ENCODE measurements around the gene RXFP4. TPM values are rescaled to one million over a fixed set of nuclear protein-coding genes. Genes with fewer than 3 reads are reported as not detected.

RXFP4 gene
- polyA plus RNA-seq, 1 donor (not counting 4 experiments of a cell fraction or from before 2014, with no cell fraction given): not detected

DNA sequence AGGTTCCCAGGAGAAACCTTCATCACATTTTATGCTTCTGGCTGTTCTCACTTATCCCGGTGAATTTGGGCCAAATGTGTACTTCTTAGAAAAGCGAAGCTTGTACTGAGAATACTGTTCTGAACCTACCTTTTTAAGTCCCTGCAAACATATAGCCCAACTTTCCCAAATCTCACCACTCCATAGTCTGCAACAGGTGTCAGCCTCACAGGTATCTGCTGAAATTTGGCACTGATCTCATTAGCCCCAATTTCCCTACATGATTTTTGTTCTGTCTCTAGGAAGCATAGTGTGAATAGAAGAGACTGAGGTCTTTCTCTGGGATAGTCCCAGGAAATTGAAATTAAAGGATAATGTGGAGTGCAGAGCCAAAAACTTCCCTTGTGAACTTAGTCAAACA lies 41.8 kb upstream of the RXFP4 start:
- H3K9me3 ChIP-seq (ENCODE audit: control insufficient read depth, low read depth, low read length): no peaks in the 10 kb centered on the region
- H3K27me3 ChIP-seq (ENCODE audit: control insufficient read depth, extremely low read depth, insufficient read depth, low read length): no peaks in the 10 kb centered on the region
- dilution Hi-C loops (cut with MboI; ENCODE audit: extremely low pct_ligation_motif_present, low sequenced_read_pairs): no loop called here
- no peak for DNase-seq (ENCODE audit: low read depth, low spot score)
- TF ChIP-seq EZH2 (IDR thresholded peaks at IDR 0.05; ENCODE audit: low read length) (no peak), CTCF (optimal IDR thresholded peaks at IDR 0.05 in 1 of 3, IDR thresholded peaks at IDR 0.05 in 1 of 3, conservative IDR thresholded peaks at IDR 0.05 in 1 of 3; ENCODE audit: extremely low read depth in 1 of 3, insufficient read depth in 2 of 3, low read length in 3 of 3) (no peak)
- H3K79me2 ChIP-seq (ENCODE audit: control insufficient read depth, insufficient read depth, low read length): no peaks in the 10 kb centered on the region
- H3K9ac ChIP-seq (ENCODE audit: control insufficient read depth, extremely low read depth, insufficient read depth, low read length): no peak overlapping the region
- H3K4me2 ChIP-seq (ENCODE audit: control insufficient read depth, extremely low read depth, insufficient read depth, low read depth, low read length): no peak overlapping the region
- no peak overlapping the region for H3K4me3 ChIP-seq (ENCODE audit: control insufficient read depth in 2 of 3, extremely low read depth in 1 of 3, insufficient read depth in 2 of 3, low read depth in 1 of 3, low read length in 3 of 3)
- peaks cover 22 to 30% of the 10 kb centered on the region in 2 experiments for H3K36me3 ChIP-seq (ENCODE audit: control insufficient read depth in 2 of 2, extremely low read depth in 1 of 2, insufficient read depth in 2 of 2, low read length in 2 of 2)
- no peaks in the 10 kb centered on the region for H3K9me1 ChIP-seq (ENCODE audit: control insufficient read depth, extremely low read depth, insufficient read depth, low read length)
- no peak for FAIRE-seq
- H3K27ac ChIP-seq (ENCODE audit: control insufficient read depth, insufficient read depth, low read length): no peak overlapping the region
- H4K20me1 ChIP-seq (ENCODE audit: control insufficient read depth, extremely low read depth, insufficient read depth, low read length): no peaks in the 10 kb centered on the region
- H2AFZ ChIP-seq (ENCODE audit: control insufficient read depth, low read length): no peak overlapping the region
- H3K4me1 ChIP-seq (ENCODE audit: control insufficient read depth, extremely low read depth, insufficient read depth, low read length): no peaks in the 10 kb centered on the region

GRCh38 chr1:155900161-155900560 lies 41.3 kb upstream of the RXFP4 start:
- Histone ChIP-seq H3K79me2 (ENCODE audit: control insufficient read depth, insufficient read depth, low read length) (no peaks in the 10 kb centered on the region), H3K9me3 (ENCODE audit: control insufficient read depth, low read depth, low read length) (no peaks in the 10 kb centered on the region), H3K4me2 (ENCODE audit: control insufficient read depth, extremely low read depth, insufficient read depth, low read depth, low read length) (no peak overlapping the region), H4K20me1 (ENCODE audit: control insufficient read depth, extremely low read depth, insufficient read depth, low read length) (no peaks in the 10 kb centered on the region), H3K9ac (ENCODE audit: control insufficient read depth, extremely low read depth, insufficient read depth, low read length) (no peak overlapping the region), H3K36me3 (ENCODE audit: control insufficient read depth in 2 of 2, extremely low read depth in 1 of 2, insufficient read depth in 2 of 2, low read length in 2 of 2) (peaks cover 22 to 35% of the 10 kb centered on the region in 2 experiments), H3K4me1 (ENCODE audit: control insufficient read depth, extremely low read depth, insufficient read depth, low read length) (no peaks in the 10 kb centered on the region), H3K4me3 (ENCODE audit: control insufficient read depth in 2 of 3, extremely low read depth in 1 of 3, insufficient read depth in 2 of 3, low read depth in 1 of 3, low read length in 3 of 3) (no peak overlapping the region), H3K9me1 (ENCODE audit: control insufficient read depth, extremely low read depth, insufficient read depth, low read length) (no peaks in the 10 kb centered on the region), H2AFZ (ENCODE audit: control insufficient read depth, low read length) (no peak overlapping the region), H3K27me3 (ENCODE audit: control insufficient read depth, extremely low read depth, insufficient read depth, low read length) (no peaks in the 10 kb centered on the region), H3K27ac (ENCODE audit: control insufficient read depth, insufficient read depth, low read length) (no peak overlapping the region)
- dilution Hi-C loops (cut with MboI; ENCODE audit: extremely low pct_ligation_motif_present, low sequenced_read_pairs): no loop called here
- TF ChIP-seq CTCF (optimal IDR thresholded peaks at IDR 0.05 in 1 of 3, IDR thresholded peaks at IDR 0.05 in 1 of 3, conservative IDR thresholded peaks at IDR 0.05 in 1 of 3; ENCODE audit: extremely low read depth in 1 of 3, insufficient read depth in 2 of 3, low read length in 3 of 3) (no peak), EZH2 (IDR thresholded peaks at IDR 0.05; ENCODE audit: low read length) (no peak)
- no peak for DNase-seq (ENCODE audit: low read depth, low spot score)
- no peak for FAIRE-seq

Measured in keratinocyte (primary cell).